Fibroblast of mammary gland (primary cell): Measurements from ENCODE around the gene CAP2.
A peak's percentile ranks its signal among the peaks of the same experiment; 100 is the strongest.
"Not testable (repeated sequence)": the region's sequence is repeated elsewhere in the genome, so short reads cannot be mapped to it uniquely, and the experiment has no call there.

Experiments used
- DNase-seq: peaks from one replicate; pipeline ENCODE4 v3.0.0-alpha.2; 2010; ENCODE audit warnings: low read depth
- H3K4me3 ChIP-seq: 2 replicates; pipeline ENCODE4 v1.5.1; 2011; ENCODE audit warnings: low read depth, mild to moderate bottlenecking, low read length, moderate library complexity; ENCODE audit not compliant: control insufficient read depth
- TF ChIP-seq, protein P1 (sequence below): conservative IDR thresholded peaks from 2 replicates; pipeline ENCODE4 v1.5.1; 2011; ENCODE audit warnings: low read depth, low read length, inconsistent platforms; ENCODE audit not compliant: control insufficient read depth, insufficient read depth

CAP2 gene

DNA sequence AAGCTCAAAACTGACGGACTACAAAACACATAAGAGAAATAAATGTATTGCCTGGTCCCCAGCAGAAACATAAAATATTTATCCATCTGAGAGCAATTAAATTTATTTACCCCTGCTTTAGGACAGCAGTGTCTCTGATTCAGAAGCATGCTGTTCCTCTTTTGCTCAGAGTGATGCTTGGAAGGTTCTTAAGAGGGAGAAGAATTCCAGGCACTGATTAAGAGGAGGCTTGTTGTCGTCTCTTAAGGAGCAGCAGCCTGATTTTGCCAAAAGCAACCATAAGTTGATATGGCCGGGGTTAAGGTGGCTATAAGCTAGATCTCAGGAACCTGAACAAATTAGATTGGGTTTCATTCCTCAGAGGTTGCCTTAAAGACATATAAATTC lies 25.8 kb downstream of the CAP2 start:
- no peak overlapping the region for H3K4me3 ChIP-seq
- TF ChIP-seq, protein P1, sequence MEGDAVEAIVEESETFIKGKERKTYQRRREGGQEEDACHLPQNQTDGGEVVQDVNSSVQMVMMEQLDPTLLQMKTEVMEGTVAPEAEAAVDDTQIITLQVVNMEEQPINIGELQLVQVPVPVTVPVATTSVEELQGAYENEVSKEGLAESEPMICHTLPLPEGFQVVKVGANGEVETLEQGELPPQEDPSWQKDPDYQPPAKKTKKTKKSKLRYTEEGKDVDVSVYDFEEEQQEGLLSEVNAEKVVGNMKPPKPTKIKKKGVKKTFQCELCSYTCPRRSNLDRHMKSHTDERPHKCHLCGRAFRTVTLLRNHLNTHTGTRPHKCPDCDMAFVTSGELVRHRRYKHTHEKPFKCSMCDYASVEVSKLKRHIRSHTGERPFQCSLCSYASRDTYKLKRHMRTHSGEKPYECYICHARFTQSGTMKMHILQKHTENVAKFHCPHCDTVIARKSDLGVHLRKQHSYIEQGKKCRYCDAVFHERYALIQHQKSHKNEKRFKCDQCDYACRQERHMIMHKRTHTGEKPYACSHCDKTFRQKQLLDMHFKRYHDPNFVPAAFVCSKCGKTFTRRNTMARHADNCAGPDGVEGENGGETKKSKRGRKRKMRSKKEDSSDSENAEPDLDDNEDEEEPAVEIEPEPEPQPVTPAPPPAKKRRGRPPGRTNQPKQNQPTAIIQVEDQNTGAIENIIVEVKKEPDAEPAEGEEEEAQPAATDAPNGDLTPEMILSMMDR, result no peak
- DNase-seq, result peak; percentile 19

GRCh38 chr6:17420368-17420767 lies 27.0 kb downstream of the CAP2 start:
- TF ChIP-seq, protein P1, result no peak

GRCh38 chr6:17421406-17421805 lies 28.0 kb downstream of the CAP2 start:
- no peak overlapping the region for H3K4me3 ChIP-seq
- TF ChIP-seq, protein P1, result no peak
- DNase-seq, result no peak

More at GRCh38 chr6:17420368-17420767, 27.0 kb downstream of the CAP2 start:
- DNase-seq, result no peak
- no peak overlapping the region for H3K4me3 ChIP-seq

- DNase-seq, result no peak
- TF ChIP-seq, protein P1, result no peak
- no peak overlapping the region for H3K4me3 ChIP-seq
Observed at GRCh38 chr6:17423026-17423425, 29.6 kb downstream of the CAP2 start.

- TF ChIP-seq, protein P1, result no peak
- DNase-seq, result no peak
- H3K4me3 ChIP-seq, result no peak overlapping the region
Observed at GRCh38 chr6:17427062-17427461, 33.7 kb downstream of the CAP2 start.

DNA sequence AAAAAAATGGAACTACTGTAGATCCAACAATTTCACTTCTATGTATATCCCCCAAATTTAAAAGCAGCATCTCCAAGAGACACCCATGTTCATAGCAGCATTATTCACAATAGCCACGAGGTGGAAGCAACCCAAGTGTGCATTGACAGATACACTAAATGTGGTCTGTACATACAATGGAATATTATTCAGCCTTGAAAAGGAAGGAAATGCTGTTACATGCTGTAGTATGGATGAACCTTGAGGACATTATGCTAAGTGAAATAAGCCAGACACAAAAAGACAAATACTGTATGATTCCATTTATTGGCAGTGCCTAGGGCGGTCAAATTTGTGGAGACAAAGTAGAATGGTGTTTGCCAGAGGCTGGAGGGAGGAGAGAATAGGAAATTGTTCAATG lies 34.2 kb downstream of the CAP2 start:
- DNase-seq, result no peak
- no peak overlapping the region for H3K4me3 ChIP-seq
- TF ChIP-seq, protein P1, result no peak

DNA sequence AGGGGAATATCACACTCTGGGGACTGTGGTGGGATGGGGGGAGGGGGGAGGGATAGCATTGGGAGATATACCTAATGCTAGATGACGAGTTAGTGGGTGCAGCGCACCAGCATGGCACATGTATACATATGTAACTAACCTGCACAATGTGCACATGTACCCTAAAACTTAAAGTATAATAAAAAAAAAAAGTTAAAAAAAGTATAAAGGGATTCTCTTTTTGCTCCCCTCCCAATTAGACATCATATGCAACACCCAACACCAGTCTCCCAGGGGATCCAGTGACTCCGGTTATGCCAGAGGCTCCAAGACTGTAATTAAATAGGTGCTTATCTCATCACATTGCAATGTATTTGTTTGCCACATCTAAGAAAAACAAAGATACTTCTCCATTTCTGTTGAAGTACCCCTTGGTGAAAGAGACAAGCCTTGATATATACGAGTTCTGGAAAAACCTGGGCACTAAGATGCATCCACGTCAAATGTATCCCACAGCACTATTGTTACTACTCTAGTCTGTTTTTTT lies 35.3 kb downstream of the CAP2 start:
- DNase-seq, result not testable (repeated sequence)

More for the DNA sequence above, 35.3 kb downstream of the CAP2 start:
- not testable (repeated sequence) for H3K4me3 ChIP-seq
